Psoas muscle (tissue), 8 donors: ENCODE measurements around the gene ZNF549. TPM values are rescaled to one million over a fixed set of nuclear protein-coding genes. Genes with fewer than 3 reads are reported as not detected.
A peak's percentile ranks its signal among the peaks of the same experiment; 100 is the strongest.

Experiments
- ATAC-seq, 4 donors: fragments of 200-7000 bp; cut with Tn5 transposase; one replicate each; pipeline ENCODE4 v1.9.1; 2020; ENCODE audit warnings: moderate library complexity in 3 of 4, mild to moderate bottlenecking in 2 of 4
- DNase-seq, 2 donors: peaks; one replicate each; pipeline ENCODE4 v3.0.0-alpha.2; 2020
- H3K27ac ChIP-seq: fragments of 200-600 bp; one replicate; pipeline ENCODE4 v1.8.0; 2022
- H3K27me3 ChIP-seq, 3 donors: fragments of 200-600 bp in 1 of 3; one replicate each; pipeline versions ENCODE4 v1.6.1 to v1.8.0; 2013 to 2022; ENCODE audit warnings: low read length in 2 of 3, mild to moderate bottlenecking in 2 of 3, moderate library complexity in 1 of 3; ENCODE audit not compliant: insufficient read depth in 3 of 3
- H3K36me3 ChIP-seq, 2 donors: fragments of 200-600 bp in 1 of 2; one replicate each; pipeline versions ENCODE4 v1.6.1 to v1.8.0; 2013 to 2022; ENCODE audit warnings: low read depth in 1 of 2, mild to moderate bottlenecking in 1 of 2, moderate library complexity in 1 of 2; ENCODE audit not compliant: insufficient read depth in 1 of 2
- H3K4me1 ChIP-seq: fragments of 200-600 bp; one replicate; pipeline ENCODE4 v1.8.0; 2022
- H3K4me3 ChIP-seq: fragments of 200-600 bp; one replicate; pipeline ENCODE4 v1.8.0; 2022; ENCODE audit warnings: mild to moderate bottlenecking
- H3K9me3 ChIP-seq: fragments of 200-600 bp; one replicate; pipeline ENCODE4 v1.8.0; 2022
- CTCF ChIP-seq: fragments of 200-600 bp; IDR thresholded peaks from one replicate; pipeline ENCODE4 v1.8.0; 2022; ENCODE audit warnings: antibody characterized with exemption
- WGBS, 3 donors: extraction: QIAGEN DNeasy Blood & Tissue Kit; methylation state at CpG; one replicate each; pipeline versions ENCODE4 v1.1.6 to v1.1.7; 2013; 5-methylcytosine and 5-hydroxymethylcytosine counted together
- intact Hi-C, 2 donors: fragments of 100-400 bp; cut with DNase I; formaldehyde crosslinking; loops; one replicate each; pipeline versions ENCODE4 v1.11.0 to v1.14.2; 2022
- polyA plus RNA-seq, 3 donors: library from polyadenylated mRNA; stranded (reverse); fragments of 200-250 nt; gene quantifications; one replicate each; pipeline ENCODE4 v1.2.3, GENCODE V29; 2013
- total RNA-seq, 4 donors: library from RNA; stranded (reverse); fragmentation: NEBNext Ultra II Directional in 2 of 4; extraction: Animal tissue kit (Norgen Biotek cat#: 25700) in 2 of 4; gene quantifications; one replicate each; pipeline versions ENCODE4 v1.2.1 to v1.2.4, GENCODE V29; 2021 to 2023
- donor health status: healthy with polysubstance abuse.
- donor health status: DM: no; HTN: no; CAD: no; lungs with moderate emphysema.
- donor health status: Bipolar disorder and iron deficiency.
- donor health status: healthy.
- donor health status: DM: yes; HTN: yes; CAD: no.
- donor health status: DM: no; HTN: no; CAD: no.
- donor health status: DM: no; HTN: no; CAD: no.
- donor health status: DM: yes; HTN: yes; CAD: no.

The ZNF549 gene
- total and polyA plus RNA-seq, 7 donors, result 1.4 to 4.6 (median 2.4) TPM

- ATAC-seq (no peak), DNase-seq (no peak)
- H3K4me3 ChIP-seq, result peak overlapping the region; percentile 82
- peak overlapping the region; percentile 30 for H3K27ac ChIP-seq
- peaks cover 35% of the 10 kb centered on the region for H3K9me3 ChIP-seq
- 55 to 60% (median 58%) methylated on average over 8 of the region's 8 CpGs for WGBS, 3 donors
- intact Hi-C loops, result no loop called here
- H3K36me3 ChIP-seq, result peaks cover 1% of the 10 kb centered on the region in 2 donors
- peaks cover 7% of the 10 kb centered on the region for H3K4me1 ChIP-seq
- TF ChIP-seq CTCF, result no peak
- H3K27me3 ChIP-seq, result no peaks in the 10 kb centered on the region
Observed at GRCh38 chr19:57599377-57599760, 72.2 kb downstream of the ZNF549 start.

- peaks cover 6% of the 10 kb centered on the region in 2 donors for H3K36me3 ChIP-seq
- TF ChIP-seq CTCF, result no peak
- H3K27ac ChIP-seq, result peak within 1 kb of the TSS; percentile 30
- intact Hi-C loops, result no loop called here
- peak within 1 kb of the TSS; percentile 82 for H3K4me3 ChIP-seq
- WGBS, 3 donors, result 0 to 1% (median 1%) methylated on average over 50 to 53 of the region's 53 CpGs
- peaks cover 7% of the 10 kb centered on the region for H3K4me1 ChIP-seq
- ATAC-seq, result peak; percentile 99 to 100 (median 100)
- DNase-seq, result peak; percentile 95 to 97
- H3K9me3 ChIP-seq, result peaks cover 35% of the 10 kb centered on the region
- H3K27me3 ChIP-seq, result no peaks in the 10 kb centered on the region
Observed at GRCh38 chr19:57599761-57600383, 72.7 kb downstream of the ZNF549 start, which contains the start of gene ZNF530. Gene ZNF530, plus strand, starts transcription at chr19:57599885. Its CDS starts 4,461 bp downstream, at chr19:57604346.

- H3K9me3 ChIP-seq, result peaks cover 61% of the 10 kb centered on the region
Observed at GRCh38 chr19:57606931-57607330, 79.8 kb downstream of the ZNF549 start.

More at GRCh38 chr19:57606931-57607330, 79.8 kb downstream of the ZNF549 start:
- intact Hi-C loops, result no loop called here
- 97 to 98% (median 97%) methylated on average over 5 of the region's 5 CpGs for WGBS, 3 donors
- Histone ChIP-seq H3K4me3 (no peak overlapping the region), H3K36me3 (peaks cover 15 to 25% of the 10 kb centered on the region in 2 donors), H3K4me1 (no peaks in the 10 kb centered on the region), H3K27ac (no peak overlapping the region), H3K27me3 (no peaks in the 10 kb centered on the region)
- DNase-seq, result no peak
- no peak for TF ChIP-seq CTCF
- no peak for ATAC-seq

Other genes starting within 250 kb of the ZNF549 start
- 10 to 100 TPM; 30.1 to 54.0 (median 38.1) TPM for gene ZNF460, start 246.9 kb upstream of the ZNF549 start, total RNA-seq
- 1 to 10 TPM; 1.0 to 7.0 (median 1.1) TPM for gene ZNF460, start 246.9 kb upstream of the ZNF549 start, polyA plus RNA-seq
- gene ZNF543, start 206.9 kb upstream of the ZNF549 start, total RNA-seq, result 1 to 10 TPM; 6.7 to 6.8 (median 6.7) TPM
- gene ZNF543, start 206.9 kb upstream of the ZNF549 start, polyA plus RNA-seq, result 1 to 10 TPM; 1.0 to 3.9 (median 2.0) TPM
- 1 to 10 TPM; 3.3 to 8.8 (median 6.8) TPM for gene ZNF304, start 176.1 kb upstream of the ZNF549 start, total RNA-seq
- 1 to 10 TPM; 2.3 to 6.2 (median 3.3) TPM for gene ZNF304, start 176.1 kb upstream of the ZNF549 start, polyA plus RNA-seq
- gene TRAPPC2B, start 163.8 kb upstream of the ZNF549 start, total RNA-seq, result 10 to 100 TPM; 12.6 to 21.3 (median 17.5) TPM
- gene TRAPPC2B, start 163.8 kb upstream of the ZNF549 start, polyA plus RNA-seq, result 10 to 100 TPM; 30.9 to 78.7 (median 38.9) TPM
- 1 to 10 TPM; 1.1 to 2.8 (median 1.9) TPM for gene ZNF547, start 163.8 kb upstream of the ZNF549 start, total RNA-seq
- 1 to 10 TPM in 2 of 3 donors, under 1 TPM in 1; 0.80 to 3.3 (median 1.1) TPM for gene ZNF547, start 163.8 kb upstream of the ZNF549 start, polyA plus RNA-seq
- 10 to 100 TPM in 2 of 4 donors, 1 to 10 TPM in 2; 5.6 to 12.1 (median 8.3) TPM for gene ZNF548, start 137.5 kb upstream of the ZNF549 start, total RNA-seq
- 1 to 10 TPM; 3.2 to 9.9 (median 4.6) TPM for gene ZNF548, start 137.5 kb upstream of the ZNF549 start, polyA plus RNA-seq
- gene ZNF17, start 116.2 kb upstream of the ZNF549 start, total RNA-seq, result 10 to 100 TPM in 1 of 4 donors, 1 to 10 TPM in 3; 4.8 to 11.0 (median 6.3) TPM
- gene ZNF17, start 116.2 kb upstream of the ZNF549 start, polyA plus RNA-seq, result 1 to 10 TPM; 3.6 to 9.0 (median 4.4) TPM
- gene ZNF749, start 92.0 kb upstream of the ZNF549 start, total RNA-seq, result 10 to 100 TPM in 2 of 4 donors, 1 to 10 TPM in 2; 5.1 to 11.9 (median 8.0) TPM
- gene ZNF749, start 92.0 kb upstream of the ZNF549 start, polyA plus RNA-seq, result 10 to 100 TPM in 2 of 3 donors, 1 to 10 TPM in 1; 6.7 to 22.4 (median 19.7) TPM
- gene VN1R1, start 70.2 kb upstream of the ZNF549 start, total RNA-seq, result 1 to 10 TPM in 3 of 4 donors, under 1 TPM in 1; 0.76 to 4.1 (median 2.3) TPM
- gene VN1R1, start 70.2 kb upstream of the ZNF549 start, polyA plus RNA-seq, result under 1 TPM; 0.42 to 0.57 (median 0.51) TPM
- 10 to 100 TPM; 12.0 to 15.2 (median 14.1) TPM for gene ZNF772, start 49.8 kb upstream of the ZNF549 start, total RNA-seq
- 1 to 10 TPM; 2.7 to 8.7 (median 3.0) TPM for gene ZNF772, start 49.8 kb upstream of the ZNF549 start, polyA plus RNA-seq
- 1 to 10 TPM; 4.1 to 7.5 (median 6.9) TPM for gene ZNF419, start 39.6 kb upstream of the ZNF549 start, total RNA-seq
- 10 to 100 TPM in 1 of 3 donors, 1 to 10 TPM in 2; 5.9 to 24.4 (median 6.9) TPM for gene ZNF419, start 39.6 kb upstream of the ZNF549 start, polyA plus RNA-seq
- 1 to 10 TPM; 2.7 to 5.7 (median 4.4) TPM for gene ZNF773, start 27.4 kb upstream of the ZNF549 start, total RNA-seq
- 1 to 10 TPM; 2.3 to 7.5 (median 3.0) TPM for gene ZNF773, start 27.4 kb upstream of the ZNF549 start, polyA plus RNA-seq
- 1 to 10 TPM; 2.1 to 4.9 (median 4.6) TPM for gene ZNF550, start 32.5 kb downstream of the ZNF549 start, total RNA-seq
- gene ZNF550, start 32.5 kb downstream of the ZNF549 start, polyA plus RNA-seq, result 1 to 10 TPM; 1.5 to 5.0 (median 2.9) TPM
- 1 to 10 TPM; 2.1 to 4.0 (median 2.4) TPM for gene ZNF416, start 51.6 kb downstream of the ZNF549 start, total RNA-seq
- 1 to 10 TPM; 1.9 to 2.9 (median 2.3) TPM for gene ZNF416, start 51.6 kb downstream of the ZNF549 start, polyA plus RNA-seq
- 1 to 10 TPM in 2 of 4 donors, under 1 TPM in 2; 0.74 to 2.9 (median 1.3) TPM for gene ZIK1, start 56.8 kb downstream of the ZNF549 start, total RNA-seq
- gene ZIK1, start 56.8 kb downstream of the ZNF549 start, polyA plus RNA-seq, result 1 to 10 TPM in 2 of 3 donors, under 1 TPM in 1; 0.72 to 4.4 (median 2.5) TPM
- 1 to 10 TPM in 3 of 4 donors, under 1 TPM in 1; 0.81 to 2.9 (median 2.0) TPM for gene ZNF530, start 72.5 kb downstream of the ZNF549 start, total RNA-seq
- gene ZNF530, start 72.5 kb downstream of the ZNF549 start, polyA plus RNA-seq, result 10 to 100 TPM in 1 of 3 donors, 1 to 10 TPM in 2; 1.7 to 11.7 (median 2.4) TPM
- gene ZNF134, start 86.9 kb downstream of the ZNF549 start, total RNA-seq, result 1 to 10 TPM; 5.4 to 8.1 (median 7.5) TPM
- gene ZNF134, start 86.9 kb downstream of the ZNF549 start, polyA plus RNA-seq, result 1 to 10 TPM; 3.4 to 8.6 (median 4.4) TPM
- gene ZNF211, start 105.8 kb downstream of the ZNF549 start, total RNA-seq, result 1 to 10 TPM; 1.6 to 6.9 (median 4.9) TPM
- 1 to 10 TPM; 2.9 to 4.9 (median 3.3) TPM for gene ZNF211, start 105.8 kb downstream of the ZNF549 start, polyA plus RNA-seq
- not detected for gene ZSCAN4, start 141.6 kb downstream of the ZNF549 start, total RNA-seq
- gene ZSCAN4, start 141.6 kb downstream of the ZNF549 start, polyA plus RNA-seq, result under 1 TPM in 1 of 3 donors, not detected in 2; 0.03 TPM
- 1 to 10 TPM; 1.4 to 2.6 (median 2.0) TPM for gene ZNF551, start 154.6 kb downstream of the ZNF549 start, total RNA-seq
- gene ZNF551, start 154.6 kb downstream of the ZNF549 start, polyA plus RNA-seq, result 1 to 10 TPM; 1.5 to 2.5 (median 1.9) TPM
- 1 to 10 TPM; 1.1 to 2.8 (median 2.2) TPM for gene ZNF154, start 181.8 kb downstream of the ZNF549 start, total RNA-seq
- 1 to 10 TPM in 1 of 3 donors, under 1 TPM in 2; 0.61 to 1.4 (median 0.68) TPM for gene ZNF154, start 181.8 kb downstream of the ZNF549 start, polyA plus RNA-seq
- 1 to 10 TPM; 3.4 to 8.8 (median 5.8) TPM for gene ZNF671, start 200.3 kb downstream of the ZNF549 start, total RNA-seq
- 1 to 10 TPM; 3.1 to 5.1 (median 3.1) TPM for gene ZNF671, start 200.3 kb downstream of the ZNF549 start, polyA plus RNA-seq
- gene ZNF776, start 219.5 kb downstream of the ZNF549 start, total RNA-seq, result 10 to 100 TPM in 1 of 4 donors, 1 to 10 TPM in 3; 7.7 to 15.5 (median 9.0) TPM
- gene ZNF776, start 219.5 kb downstream of the ZNF549 start, polyA plus RNA-seq, result 10 to 100 TPM in 1 of 3 donors, 1 to 10 TPM in 2; 3.6 to 12.4 (median 4.4) TPM
- 10 to 100 TPM; 10.9 to 14.1 (median 12.1) TPM for gene ZNF586, start 242.3 kb downstream of the ZNF549 start, total RNA-seq
- 10 to 100 TPM in 1 of 3 donors, 1 to 10 TPM in 2; 7.1 to 10.5 (median 8.6) TPM for gene ZNF586, start 242.3 kb downstream of the ZNF549 start, polyA plus RNA-seq